Panc1 (cell line): Measurements from ENCODE around the gene PHF21A. TPM values are rescaled to one million over a fixed set of nuclear protein-coding genes. Genes with fewer than 3 reads are reported as not detected.

ENCODE experiments used
- ATAC-seq: fragments of 200-7000 bp; cut with Tn5 transposase; 2 replicates; pipeline ENCODE4 v1.9.1; 2020; ENCODE audit warnings: mild to moderate bottlenecking, moderate library complexity
- Bru-seq: library from RNA; stranded (reverse); fragments of 400-500 nt; gene quantifications from one replicate; lab custom pipeline; 2021; lab: Mats Ljungman, UMichigan
- BruChase-seq, 2 experiments: library from RNA; stranded (reverse); fragments of 400-500 nt; gene quantifications; one replicate each; lab custom pipeline; 2021; lab: Mats Ljungman, UMichigan
- BruUV-seq: library from RNA; stranded (reverse); fragments of 400-500 nt; replicated peaks from 2 replicates; lab custom pipeline; 2021; lab: Mats Ljungman, UMichigan
- CTCF ChIA-PET: fragments of 300-600 bp; sonication (Branson Sonifier 250); formaldehyde crosslinking; loops from one replicate; lab custom pipeline; 2022; ENCODE audit warnings: antibody characterized with exemption; lab: Charles Lee
- POLR2A ChIA-PET: fragments of 300-600 bp; sonication (Branson Sonifier 250); formaldehyde crosslinking; loops from one replicate; lab custom pipeline; 2022; ENCODE audit warnings: antibody characterized with exemption; lab: Charles Lee
- DNase-seq: peaks from one replicate; pipeline ENCODE4 v3.0.0-alpha.2; 2010; ENCODE audit warnings: low read depth, low spot score
- H3K27ac ChIP-seq: 2 replicates; pipeline ENCODE4 v1.5.1; 2011; ENCODE audit warnings: mild to moderate bottlenecking, low read length, inconsistent platforms
- H3K27me3 ChIP-seq: fragments of 200-500 bp; sonication (Bioruptor generic); 2 replicates; pipeline ENCODE4 v1.6.0; 2014; ENCODE audit warnings: low read length, inconsistent platforms; ENCODE audit not compliant: control insufficient read depth, insufficient read depth
- H3K36me3 ChIP-seq: fragments of 200-500 bp; sonication (Bioruptor generic); 2 replicates; pipeline ENCODE4 v1.5.1; 2014; ENCODE audit warnings: inconsistent platforms, mild to moderate bottlenecking, low read length, moderate library complexity; ENCODE audit not compliant: control insufficient read depth, insufficient read depth
- H3K4me1 ChIP-seq: 2 replicates; pipeline ENCODE4 v1.5.1; 2011; ENCODE audit warnings: inconsistent platforms, mild to moderate bottlenecking, low read length, moderate library complexity; ENCODE audit not compliant: control insufficient read depth, insufficient read depth
- H3K4me3 ChIP-seq, 2 experiments: 2 replicates each; pipeline ENCODE4 v1.5.1; 2011 to 2012; ENCODE audit warnings: low read depth in 2 of 2, low read length in 2 of 2, mild to moderate bottlenecking in 2 of 2, inconsistent platforms in 1 of 2, moderate library complexity in 1 of 2
- H3K9me3 ChIP-seq: fragments of 200-500 bp; sonication (Bioruptor generic); 2 replicates; pipeline ENCODE4 v1.5.1; 2014; ENCODE audit warnings: low read depth, mild to moderate bottlenecking, inconsistent platforms, low read length, moderate library complexity; ENCODE audit not compliant: control insufficient read depth, insufficient read depth
- CTCF ChIP-seq: fragments of 450-650 bp; IDR thresholded peaks from 2 replicates; pipeline ENCODE4 v1.5.1; 2017; ENCODE audit warnings: mild to moderate bottlenecking
- POLR2AphosphoS5 ChIP-seq: IDR thresholded peaks from 2 replicates; pipeline ENCODE4 v1.6.1; 2012; ENCODE audit warnings: mild to moderate bottlenecking, low read depth, low read length, moderate library complexity
- REST ChIP-seq, 2 experiments: IDR thresholded peaks; 2 replicates each; pipeline ENCODE4 v1.6.1; 2011 to 2012; ENCODE audit warnings: low read depth in 2 of 2, control low read depth in 1 of 2, low read length in 1 of 2, mild to moderate bottlenecking in 1 of 2, moderate library complexity in 1 of 2; ENCODE audit not compliant: insufficient read depth in 1 of 2
- SIN3A ChIP-seq: IDR thresholded peaks from 2 replicates; pipeline ENCODE4 v1.6.1; 2012; ENCODE audit warnings: low read depth, mild to moderate bottlenecking, low read length, moderate library complexity, borderline replicate concordance; ENCODE audit not compliant: insufficient read depth
- TCF7L2 ChIP-seq: IDR thresholded peaks from 2 replicates; pipeline ENCODE4 v1.6.1; 2011; ENCODE audit warnings: mild to moderate bottlenecking, low read depth, low read length, inconsistent platforms
- in situ Hi-C: cut with HindIII; loops from 2 replicates; pipeline ENCODE4 v1.10.0; 2016; ENCODE audit warnings: low sequenced_read_pairs, low pct_unique_long_range_greater_than_20kb
- intact Hi-C: fragments of 100-400 bp; cut with micrococcal nuclease; formaldehyde crosslinking; loops from one replicate; pipeline ENCODE4 v1.10.0; 2022; ENCODE audit not compliant: unreplicated experiment
- long read RNA-seq: library from polyadenylated mRNA; unstranded; transcript quantifications from one replicate; pipeline ENCODE4 v2.0.0, GENCODE V29; 2021; ENCODE audit not compliant: unreplicated experiment
- polyA plus RNA-seq: library from polyadenylated mRNA; unstranded; fragments of >200 nt; gene quantifications from one replicate; pipeline ENCODE4 v1.2.1, GENCODE V29; 2012; ENCODE audit warnings: missing spikeins; ENCODE audit not compliant: insufficient read length
- total RNA-seq: library from RNA; stranded (reverse); gene quantifications from one replicate; pipeline ENCODE4 v1.2.1, GENCODE V29; 2021; ENCODE audit not compliant: unreplicated experiment

The PHF21A gene
- total RNA-seq (45.7 TPM), Bru-seq, nascent RNA (percentile 90 among the genes with signal in this experiment), BruChase-seq, experiment 1, labeled RNA remaining after a 2-hour chase (percentile 80 among the genes with signal in this experiment), BruChase-seq, experiment 2, labeled RNA remaining after a 6-hour chase (percentile 76 among the genes with signal in this experiment)
- polyA plus RNA-seq, result 34.5 TPM
- long read RNA-seq, partial matches to known transcripts, result 8 of 46 reads
- long read RNA-seq, other reads (novel, unspliced or antisense), result 37 of 46 reads

- ChIA-PET POLR2A (no interaction called here), CTCF (interaction anchor here (0.7 kb wide), 1 partner anchor 81 kb away, joined by 3 read pairs; no protein-coding TSS in a partner anchor)
- BruUV-seq, result no TSS peak
- no peaks in the 10 kb centered on the region for H3K9me3 ChIP-seq
- TF ChIP-seq REST (IDR thresholded peaks at IDR 0.05; ENCODE audit: insufficient read depth in 1 of 2, low read depth in 2 of 2, low read length in 1 of 2) (no peak), TCF7L2 (no peak), SIN3A (no peak), POLR2AphosphoS5 (no peak; the same call in 1 of the 2 replicates), CTCF (no peak)
- in situ Hi-C loops, result no loop called here
- peak within 1 kb of the TSS; percentile 95 for H3K27ac ChIP-seq
- H3K4me3 ChIP-seq, result peak within 1 kb of the TSS; percentile 82 to 91
- no peaks in the 10 kb centered on the region for H3K27me3 ChIP-seq
- H3K4me1 ChIP-seq, result peaks cover 22% of the 10 kb centered on the region
- DNase-seq (no peak), ATAC-seq (peak; percentile 88)
- peaks cover 3% of the 10 kb centered on the region; the same call in 1 of the 2 replicates for H3K36me3 ChIP-seq
- intact Hi-C loops, result loop anchor here (5.0 kb wide), 1 partner anchor 116 kb away; no protein-coding TSS in a partner anchor
Observed at GRCh38 chr11:46121301-46121723, at the start of gene PHF21A. PHF21A (minus strand) TSS chr11:46121454; CDS start chr11:46084219, 37,235 bp downstream.

- Histone ChIP-seq H3K27ac (no peak overlapping the region), H3K27me3 (no peaks in the 10 kb centered on the region; the same call in 1 of the 2 replicates), H3K4me3 (no peak overlapping the region), H3K9me3 (no peaks in the 10 kb centered on the region), H3K36me3 (no peaks in the 10 kb centered on the region), H3K4me1 (no peaks in the 10 kb centered on the region)
- no TSS peak for BruUV-seq
- ATAC-seq (no peak), DNase-seq (no peak)
- intact Hi-C loops (no loop called here), in situ Hi-C loops (no loop called here)
- ChIA-PET CTCF (no interaction called here), POLR2A (no interaction called here)
- no peak for TF ChIP-seq CTCF
Observed at GRCh38 chr11:46170797-46171196, 49.5 kb upstream of the PHF21A start.
